PC-9 (cell line): ENCODE data around the gene SYTL5. TPM values are rescaled to one million over a fixed set of nuclear protein-coding genes. Genes with fewer than 3 reads are reported as not detected.

Source experiments
- BruUV-seq: library from RNA; stranded (reverse); fragments of 400-500 nt; replicated peaks from 2 replicates; lab custom pipeline; 2021; lab: Mats Ljungman, UMichigan
- CTCF ChIA-PET: fragments of 300-600 bp; sonication (Branson Sonifier 250); formaldehyde crosslinking; loops from one replicate; lab custom pipeline; 2022; ENCODE audit warnings: antibody characterized with exemption; lab: Charles Lee
- POLR2A ChIA-PET: fragments of 300-600 bp; sonication (Branson Sonifier 250); formaldehyde crosslinking; loops from one replicate; lab custom pipeline; 2022; ENCODE audit warnings: antibody characterized with exemption; ENCODE audit not compliant: unreplicated experiment; lab: Charles Lee
- DNase-seq, 2 experiments: peaks; one replicate each; pipeline versions ENCODE4 v3.0.0 to v3.0.0-alpha.2; 2015 to 2022; ENCODE audit warnings: mixed read lengths in 1 of 2
- H2AFZ ChIP-seq: fragments of 200-600 bp; sonication (generic); 2 replicates; pipeline ENCODE4 v1.8.1; 2017; ENCODE audit warnings: antibody characterized with exemption
- H3F3A ChIP-seq: fragments of 200-600 bp; sonication (generic); 2 replicates; pipeline ENCODE4 v1.8.1; 2017; ENCODE audit warnings: antibody characterized with exemption, mild to moderate bottlenecking, low read depth; ENCODE audit not compliant: insufficient read depth
- H3K27ac ChIP-seq: fragments of 200-600 bp; sonication (generic); 2 replicates; pipeline ENCODE4 v1.6.1; 2016; ENCODE audit warnings: mixed run types
- H3K27me3 ChIP-seq: fragments of 200-600 bp; sonication (generic); 2 replicates; pipeline ENCODE4 v1.6.1; 2016; ENCODE audit warnings: low read depth, mixed run types; ENCODE audit not compliant: insufficient read depth
- H3K36me3 ChIP-seq: fragments of 200-600 bp; sonication (generic); 2 replicates; pipeline ENCODE4 v1.6.1; 2016; ENCODE audit warnings: low read depth, mixed run types
- H3K4me1 ChIP-seq: fragments of 200-600 bp; sonication (generic); replicated peaks from 2 replicates; pipeline ENCODE4 v1.6.1; 2016; ENCODE audit warnings: mixed run types; ENCODE audit not compliant: insufficient read depth
- H3K4me2 ChIP-seq: fragments of 200-600 bp; sonication (generic); 2 replicates; pipeline ENCODE4 v1.6.1; 2017; ENCODE audit warnings: mixed run types
- H3K4me3 ChIP-seq: fragments of 200-600 bp; sonication (generic); 2 replicates; pipeline ENCODE4 v1.6.1; 2016; ENCODE audit warnings: mixed run types
- H3K79me2 ChIP-seq: fragments of 200-600 bp; sonication (generic); 2 replicates; pipeline ENCODE4 v1.6.1; 2017; ENCODE audit warnings: low read depth, mixed run types
- H3K9me2 ChIP-seq: fragments of 200-600 bp; sonication (generic); 2 replicates; pipeline ENCODE4 v1.8.1; 2017; ENCODE audit warnings: mild to moderate bottlenecking; ENCODE audit not compliant: insufficient read depth
- H3K9me3 ChIP-seq: fragments of 200-600 bp; sonication (generic); 2 replicates; pipeline ENCODE4 v1.8.1; 2016; ENCODE audit warnings: low read depth; ENCODE audit not compliant: insufficient read depth
- H4K20me1 ChIP-seq: fragments of 200-600 bp; sonication (generic); 2 replicates; pipeline ENCODE4 v1.8.1; 2017; ENCODE audit not compliant: insufficient read depth
- EZH2 ChIP-seq: fragments of 200-600 bp; sonication (generic); IDR thresholded peaks from 2 replicates; pipeline ENCODE4 v1.8.0; 2017; ENCODE audit warnings: antibody characterized with exemption, low read depth
- intact Hi-C: fragments of 100-400 bp; cut with micrococcal nuclease; formaldehyde crosslinking; loops from one replicate; pipeline ENCODE4 v1.10.0; 2022; ENCODE audit not compliant: unreplicated experiment
- microRNA-seq: library from miRNA; unstranded; fragments of <30 nt; microRNA quantifications from one replicate; pipeline ENCODE4 v1.2.0, GENCODE V29; 2021; ENCODE audit warnings: borderline number of aligned reads, borderline replicate concordance
- total RNA-seq: library from RNA; stranded (reverse); gene quantifications from 2 replicates; pipeline ENCODE4 v1.2.3, GENCODE V29; 2021
- TF ChIP-seq, protein P1 (sequence below): fragments of 200-600 bp; sonication (generic); conservative IDR thresholded peaks from 2 replicates; pipeline ENCODE4 v1.6.1; 2017; ENCODE audit warnings: mixed run types, antibody characterized with exemption, mild to moderate bottlenecking, moderate library complexity

SYTL5 gene
- total RNA-seq, 1 experiment from 2014 or later, result not detected

DNA sequence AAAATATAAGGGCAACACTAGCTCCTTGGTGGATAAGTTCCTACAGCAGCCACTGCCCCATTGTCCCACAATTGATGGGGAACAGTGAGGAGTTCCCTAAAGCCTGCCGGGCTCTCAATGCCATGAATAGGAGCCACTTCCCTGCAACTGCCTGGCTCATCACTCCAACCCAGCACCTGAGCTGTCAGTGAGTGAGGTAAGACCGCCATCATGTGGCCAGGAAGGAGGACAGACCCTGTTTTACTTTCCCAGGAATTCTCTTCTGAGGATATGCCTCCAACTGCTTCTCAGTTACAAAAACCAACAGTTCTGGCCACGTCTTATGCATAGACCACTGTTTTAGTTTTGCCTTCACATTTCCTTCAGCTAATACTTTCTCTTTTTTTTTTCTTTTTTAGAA lies 168.8 kb downstream of the SYTL5 start:
- no peak overlapping the region for H3K27ac ChIP-seq
- no TSS peak for BruUV-seq
- no peak for DNase-seq
- no peaks in the 10 kb centered on the region for H3K4me1 ChIP-seq
- no peaks in the 10 kb centered on the region for H3F3A ChIP-seq
- no peaks in the 10 kb centered on the region for H3K9me3 ChIP-seq
- TF ChIP-seq EZH2, result no peak
- TF ChIP-seq, protein P1, sequence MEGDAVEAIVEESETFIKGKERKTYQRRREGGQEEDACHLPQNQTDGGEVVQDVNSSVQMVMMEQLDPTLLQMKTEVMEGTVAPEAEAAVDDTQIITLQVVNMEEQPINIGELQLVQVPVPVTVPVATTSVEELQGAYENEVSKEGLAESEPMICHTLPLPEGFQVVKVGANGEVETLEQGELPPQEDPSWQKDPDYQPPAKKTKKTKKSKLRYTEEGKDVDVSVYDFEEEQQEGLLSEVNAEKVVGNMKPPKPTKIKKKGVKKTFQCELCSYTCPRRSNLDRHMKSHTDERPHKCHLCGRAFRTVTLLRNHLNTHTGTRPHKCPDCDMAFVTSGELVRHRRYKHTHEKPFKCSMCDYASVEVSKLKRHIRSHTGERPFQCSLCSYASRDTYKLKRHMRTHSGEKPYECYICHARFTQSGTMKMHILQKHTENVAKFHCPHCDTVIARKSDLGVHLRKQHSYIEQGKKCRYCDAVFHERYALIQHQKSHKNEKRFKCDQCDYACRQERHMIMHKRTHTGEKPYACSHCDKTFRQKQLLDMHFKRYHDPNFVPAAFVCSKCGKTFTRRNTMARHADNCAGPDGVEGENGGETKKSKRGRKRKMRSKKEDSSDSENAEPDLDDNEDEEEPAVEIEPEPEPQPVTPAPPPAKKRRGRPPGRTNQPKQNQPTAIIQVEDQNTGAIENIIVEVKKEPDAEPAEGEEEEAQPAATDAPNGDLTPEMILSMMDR, result no peak
- H4K20me1 ChIP-seq, result no peaks in the 10 kb centered on the region
- H2AFZ ChIP-seq, result no peak overlapping the region
- intact Hi-C loops, result no loop called here
- ChIA-PET CTCF (no interaction called here), POLR2A (no interaction called here)
- no peak overlapping the region for H3K4me3 ChIP-seq
- H3K79me2 ChIP-seq, result no peaks in the 10 kb centered on the region
- H3K4me2 ChIP-seq, result no peak overlapping the region
- no peaks in the 10 kb centered on the region for H3K27me3 ChIP-seq
- no peaks in the 10 kb centered on the region for H3K9me2 ChIP-seq
- no peaks in the 10 kb centered on the region for H3K36me3 ChIP-seq

DNA sequence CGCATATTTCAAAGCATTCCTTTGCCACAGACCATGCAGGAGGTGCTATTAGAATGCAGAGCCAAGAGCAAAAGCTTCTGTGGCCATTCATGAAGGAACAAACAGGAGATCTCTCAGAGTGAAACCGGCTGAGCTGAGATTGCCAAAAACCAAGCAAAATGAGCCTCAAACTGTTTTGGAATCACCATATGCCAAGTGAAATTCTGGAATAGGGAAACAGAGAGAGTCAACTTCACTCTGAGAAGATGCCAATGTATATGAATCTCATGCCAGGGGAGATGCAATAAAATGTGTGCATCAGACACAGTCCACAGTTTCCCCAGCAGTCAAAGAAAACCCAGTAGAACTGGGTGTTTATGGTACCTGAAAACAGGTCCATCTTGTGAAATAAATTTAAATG lies 172.0 kb downstream of the SYTL5 start:
- ChIA-PET CTCF (no interaction called here), POLR2A (no interaction called here)
- Histone ChIP-seq H3K27me3 (no peaks in the 10 kb centered on the region), H4K20me1 (no peaks in the 10 kb centered on the region), H3K36me3 (no peaks in the 10 kb centered on the region), H3K27ac (no peak overlapping the region), H3K9me3 (no peaks in the 10 kb centered on the region), H3F3A (no peaks in the 10 kb centered on the region), H3K4me2 (no peak overlapping the region), H2AFZ (no peak overlapping the region), H3K4me3 (no peak overlapping the region), H3K4me1 (no peaks in the 10 kb centered on the region), H3K9me2 (no peaks in the 10 kb centered on the region), H3K79me2 (no peaks in the 10 kb centered on the region)
- intact Hi-C loops, result no loop called here
- TF ChIP-seq EZH2, result no peak
- TF ChIP-seq, protein P1, result no peak
- no peak for DNase-seq
- BruUV-seq, result no TSS peak

Small RNA genes within 50 kb of the gene (microRNA-seq; reads per million reads assigned to microRNA genes)
- gene MIR548AJ2, result not detected

Other genes with a start within 250 kb of the SYTL5 start
- 0.13 and 0.31 TPM in 2 replicates for gene CYBB, start 226.5 kb upstream of the SYTL5 start, total RNA-seq
- not detected in 2 replicates for gene DYNLT3, start 159.0 kb upstream of the SYTL5 start, total RNA-seq
- gene SRPX, start 214.3 kb downstream of the SYTL5 start, total RNA-seq, result not detected in 2 replicates